Caki2 (cell line): Measurements from ENCODE around the gene ZNF700. TPM values are rescaled to one million over a fixed set of nuclear protein-coding genes. Genes with fewer than 3 reads are reported as not detected.
"Not testable (repeated sequence)": the region's sequence is repeated elsewhere in the genome, so short reads cannot be mapped to it uniquely, and the experiment has no call there.

Source experiments
- DNase-seq: peaks from one replicate; pipeline ENCODE4 v3.0.0-alpha.2; 2015; ENCODE audit warnings: low read depth
- in situ Hi-C: cut with HindIII; loops from 2 replicates; pipeline ENCODE4 v1.10.0; 2016; ENCODE audit warnings: low sequenced_read_pairs, low pct_unique_long_range_greater_than_20kb, mixed read lengths
- total RNA-seq: library from RNA; depleted of rRNA; stranded (reverse); fragments of >200 nt; shearing (Covaris generic); gene quantifications from 2 replicates; pipeline ENCODE4 v1.2.3, GENCODE V29; 2014; ENCODE audit warnings: low replicate concordance; rRNA removed

Gene ZNF700
- 2.8 and 11.5 TPM in 2 replicates for total RNA-seq

GRCh38 chr19:11924886-11925650 lies at the start of gene ZNF700:
TSS of gene ZNF700 (plus strand) at chr19:11925107. CDS start at chr19:11925211, 104 bp downstream.
- in situ Hi-C loops: no loop called here
- DNase-seq: peak; percentile 93

GRCh38 chr19:11879687-11880266 lies 45.1 kb upstream of the ZNF700 start:
- DNase-seq, in situ Hi-C loops: not testable (repeated sequence)

GRCh38 chr19:11880598-11880997 lies 44.3 kb upstream of the ZNF700 start:
- no peak for DNase-seq
- in situ Hi-C loops: no loop called here

- DNase-seq: peak; percentile 26
Measured at GRCh38 chr19:11881151-11881800, 43.6 kb upstream of the ZNF700 start.

GRCh38 chr19:11882606-11883005 lies 42.3 kb upstream of the ZNF700 start:
- no peak for DNase-seq
- in situ Hi-C loops: no loop called here

More at GRCh38 chr19:11881151-11881800, 43.6 kb upstream of the ZNF700 start:
- in situ Hi-C loops: no loop called here

- in situ Hi-C loops: no loop called here
- DNase-seq: no peak
Measured at GRCh38 chr19:11887234-11887610, 37.7 kb upstream of the ZNF700 start.

GRCh38 chr19:11887611-11888531 lies 37.0 kb upstream of the ZNF700 start, which contains the start of gene ZNF69:
TSS of gene ZNF69 (plus strand) at chr19:11887782. CDS start at chr19:11887924, 142 bp downstream.
- in situ Hi-C loops: no loop called here
- DNase-seq: peak; percentile 84

- DNase-seq, in situ Hi-C loops: not testable (repeated sequence)
Measured at GRCh38 chr19:11889901-11890300, 35.0 kb upstream of the ZNF700 start.

GRCh38 chr19:11890634-11891033 lies 34.3 kb upstream of the ZNF700 start:
- in situ Hi-C loops: no loop called here
- no peak for DNase-seq

GRCh38 chr19:11894851-11895250 lies 30.1 kb upstream of the ZNF700 start:
- in situ Hi-C loops: no loop called here

GRCh38 chr19:11902228-11902627 lies 22.7 kb upstream of the ZNF700 start:
- no peak for DNase-seq
- in situ Hi-C loops: no loop called here

More at GRCh38 chr19:11894851-11895250, 30.1 kb upstream of the ZNF700 start:
- DNase-seq: no peak

GRCh38 chr19:11905928-11906327 lies 19.0 kb upstream of the ZNF700 start:
- in situ Hi-C loops: no loop called here
- DNase-seq: no peak

GRCh38 chr19:11911937-11912336 lies 13.0 kb upstream of the ZNF700 start:
- DNase-seq, in situ Hi-C loops: not testable (repeated sequence)

GRCh38 chr19:11914417-11915051 lies 10.4 kb upstream of the ZNF700 start:
- in situ Hi-C loops, DNase-seq: not testable (repeated sequence)

GRCh38 chr19:11921852-11922495 lies 2.9 kb upstream of the ZNF700 start:
- no peak for DNase-seq
- in situ Hi-C loops: no loop called here

GRCh38 chr19:11925651-11926187 lies 812 bp downstream of the ZNF700 start:
- in situ Hi-C loops, DNase-seq: not testable (repeated sequence)

GRCh38 chr19:11927227-11927626 lies 2.3 kb downstream of the ZNF700 start:
- DNase-seq: no peak

More at GRCh38 chr19:11927227-11927626, 2.3 kb downstream of the ZNF700 start:
- in situ Hi-C loops: no loop called here
